Measurements from ENCODE around the gene TNF.

DNA sequence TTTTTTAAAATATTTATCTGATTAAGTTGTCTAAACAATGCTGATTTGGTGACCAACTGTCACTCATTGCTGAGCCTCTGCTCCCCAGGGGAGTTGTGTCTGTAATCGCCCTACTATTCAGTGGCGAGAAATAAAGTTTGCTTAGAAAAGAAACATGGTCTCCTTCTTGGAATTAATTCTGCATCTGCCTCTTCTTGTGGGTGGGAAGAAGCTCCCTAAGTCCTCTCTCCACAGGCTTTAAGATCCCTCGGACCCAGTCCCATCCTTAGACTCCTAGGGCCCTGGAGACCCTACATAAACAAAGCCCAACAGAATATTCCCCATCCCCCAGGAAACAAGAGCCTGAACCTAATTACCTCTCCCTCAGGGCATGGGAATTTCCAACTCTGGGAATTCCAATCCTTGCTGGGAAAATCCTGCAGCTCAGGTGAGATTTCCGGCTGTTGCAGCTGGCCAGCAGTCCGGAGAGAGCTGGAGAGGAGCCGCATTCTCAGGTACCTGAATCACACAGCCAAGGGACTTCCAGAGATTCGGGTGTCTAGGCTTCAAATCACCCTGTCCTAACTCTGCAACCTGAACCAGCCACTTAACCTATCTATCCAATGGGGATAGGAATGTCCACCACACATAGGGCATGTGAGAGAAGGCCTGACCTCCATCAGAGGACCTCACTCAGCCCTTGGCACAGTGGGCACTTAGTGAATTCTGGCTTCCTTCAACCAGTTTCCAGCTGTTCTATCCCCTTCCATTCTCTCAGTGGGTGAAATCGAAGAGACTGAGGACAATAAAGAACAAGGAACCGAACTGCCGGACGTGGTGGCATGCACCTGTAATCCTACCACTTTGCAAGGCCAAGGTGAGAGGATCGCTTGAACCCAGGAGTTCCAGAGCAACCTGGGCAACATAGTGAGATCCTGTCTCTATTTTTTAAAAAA lies 3.1 kb downstream of the TNF start:
- TF ChIP-seq, protein P1, sequence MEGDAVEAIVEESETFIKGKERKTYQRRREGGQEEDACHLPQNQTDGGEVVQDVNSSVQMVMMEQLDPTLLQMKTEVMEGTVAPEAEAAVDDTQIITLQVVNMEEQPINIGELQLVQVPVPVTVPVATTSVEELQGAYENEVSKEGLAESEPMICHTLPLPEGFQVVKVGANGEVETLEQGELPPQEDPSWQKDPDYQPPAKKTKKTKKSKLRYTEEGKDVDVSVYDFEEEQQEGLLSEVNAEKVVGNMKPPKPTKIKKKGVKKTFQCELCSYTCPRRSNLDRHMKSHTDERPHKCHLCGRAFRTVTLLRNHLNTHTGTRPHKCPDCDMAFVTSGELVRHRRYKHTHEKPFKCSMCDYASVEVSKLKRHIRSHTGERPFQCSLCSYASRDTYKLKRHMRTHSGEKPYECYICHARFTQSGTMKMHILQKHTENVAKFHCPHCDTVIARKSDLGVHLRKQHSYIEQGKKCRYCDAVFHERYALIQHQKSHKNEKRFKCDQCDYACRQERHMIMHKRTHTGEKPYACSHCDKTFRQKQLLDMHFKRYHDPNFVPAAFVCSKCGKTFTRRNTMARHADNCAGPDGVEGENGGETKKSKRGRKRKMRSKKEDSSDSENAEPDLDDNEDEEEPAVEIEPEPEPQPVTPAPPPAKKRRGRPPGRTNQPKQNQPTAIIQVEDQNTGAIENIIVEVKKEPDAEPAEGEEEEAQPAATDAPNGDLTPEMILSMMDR (conservative IDR thresholded peaks at IDR 0.05 in 1 of 2, IDR thresholded peaks at IDR 0.05 in 1 of 2; ENCODE audit: low read depth in 1 of 2, low read length in 2 of 2) = no peak
- no peak for TF ChIP-seq EZH2 (IDR thresholded peaks at IDR 0.05; ENCODE audit: low read length, missing control alignments)

Measured in fibroblast of lung (primary cell).